Activated naive CD4-positive, alpha-beta T cell treated with anti-CD3 and anti-CD28 coated beads, Interleukin-2, amount 50 U/mL, for 24 hours (primary cell): ENCODE results near the gene FLAD1.

Experiments used
- H3K27ac Mint-ChIP-seq: one replicate; pipeline ENCODE4 v1.8.0; 2021; ENCODE audit warnings: mild to moderate bottlenecking, mixed read lengths
- H3K27me3 Mint-ChIP-seq: one replicate; pipeline ENCODE4 v1.8.0; 2021; ENCODE audit warnings: mixed read lengths
- H3K36me3 Mint-ChIP-seq: one replicate; pipeline ENCODE4 v1.8.0; 2021; ENCODE audit warnings: mixed read lengths
- H3K4me1 Mint-ChIP-seq: one replicate; pipeline ENCODE4 v1.8.0; 2021; ENCODE audit warnings: mixed read lengths
- H3K4me3 Mint-ChIP-seq: one replicate; pipeline ENCODE4 v1.8.0; 2021; ENCODE audit warnings: mild to moderate bottlenecking, mixed read lengths
- H3K9me3 Mint-ChIP-seq: one replicate; pipeline ENCODE4 v1.8.0; 2021; ENCODE audit warnings: mixed read lengths

The FLAD1 gene

GRCh38 chr1:155038602-155039307 is 55.6 kb downstream of the FLAD1 start:
- no peaks in the 10 kb centered on the region for H3K36me3 Mint-ChIP-seq
- H3K9me3 Mint-ChIP-seq: no peaks in the 10 kb centered on the region
- H3K27ac Mint-ChIP-seq: no peak overlapping the region
- H3K4me1 Mint-ChIP-seq: no peaks in the 10 kb centered on the region
- no peaks in the 10 kb centered on the region for H3K27me3 Mint-ChIP-seq
- no peak overlapping the region for H3K4me3 Mint-ChIP-seq

- no peak overlapping the region for H3K4me3 Mint-ChIP-seq
- H3K9me3 Mint-ChIP-seq: no peaks in the 10 kb centered on the region
- H3K36me3 Mint-ChIP-seq: no peaks in the 10 kb centered on the region
- no peaks in the 10 kb centered on the region for H3K27me3 Mint-ChIP-seq
- H3K27ac Mint-ChIP-seq: no peak overlapping the region
- H3K4me1 Mint-ChIP-seq: no peaks in the 10 kb centered on the region
Measured at GRCh38 chr1:155039308-155039669, 56.1 kb downstream of the FLAD1 start.

- H3K27me3 Mint-ChIP-seq: no peaks in the 10 kb centered on the region
- H3K4me1 Mint-ChIP-seq: peaks cover 5% of the 10 kb centered on the region
- no peak overlapping the region for H3K27ac Mint-ChIP-seq
- no peak overlapping the region for H3K4me3 Mint-ChIP-seq
- H3K36me3 Mint-ChIP-seq: no peaks in the 10 kb centered on the region
- H3K9me3 Mint-ChIP-seq: no peaks in the 10 kb centered on the region
Measured at GRCh38 chr1:155040358-155041093, 57.4 kb downstream of the FLAD1 start.
